GM19397 (cell line): ENCODE data around the gene SYT9.

Experiments
- ATAC-seq: cut with Tn5 transposase; IDR thresholded peaks from one replicate; pipeline ENCODE4 v1.9.1; 2021; ENCODE audit warnings: mild to moderate bottlenecking, moderate library complexity; ENCODE audit not compliant: unreplicated experiment

SYT9 gene

DNA sequence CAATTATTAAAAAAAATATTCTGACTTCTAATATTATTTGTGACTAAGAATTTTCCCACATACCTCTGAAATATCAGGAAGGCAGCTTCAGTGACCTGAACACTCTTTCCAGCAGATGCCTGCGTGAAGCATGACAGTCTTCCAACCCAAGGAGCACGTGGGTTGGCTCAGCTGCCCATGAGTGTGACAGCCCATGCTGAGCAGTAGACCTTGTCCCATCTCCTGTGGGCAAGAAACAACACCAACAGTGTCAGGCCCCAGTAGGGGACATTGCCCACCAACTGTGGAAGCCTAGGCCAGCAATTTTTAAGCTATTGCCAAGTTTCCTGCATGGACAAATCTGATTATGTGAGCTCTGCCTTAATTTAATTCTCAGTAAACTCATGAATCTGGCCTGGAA is 167.2 kb downstream of the SYT9 start:
- ATAC-seq, result no peak

DNA sequence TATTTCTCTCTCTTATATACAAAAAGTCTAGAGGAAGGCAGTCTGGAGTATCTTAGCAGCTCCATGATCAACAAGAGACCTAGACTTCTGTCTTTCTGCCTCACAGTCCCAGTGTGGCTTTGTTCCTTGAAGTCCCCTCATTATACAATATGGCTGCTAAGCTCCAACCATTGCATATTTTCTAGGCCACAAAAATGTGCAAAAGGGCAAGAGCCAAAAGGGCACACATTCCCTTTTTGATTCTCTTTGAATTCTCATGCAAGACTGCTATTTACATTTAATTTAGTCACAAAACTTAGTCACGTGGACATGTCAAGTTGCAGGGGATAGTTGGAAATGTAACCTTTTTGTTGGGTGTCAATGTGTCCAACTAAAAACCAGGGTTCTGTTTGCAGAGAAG is 169.4 kb downstream of the SYT9 start:
- no peak for ATAC-seq

DNA sequence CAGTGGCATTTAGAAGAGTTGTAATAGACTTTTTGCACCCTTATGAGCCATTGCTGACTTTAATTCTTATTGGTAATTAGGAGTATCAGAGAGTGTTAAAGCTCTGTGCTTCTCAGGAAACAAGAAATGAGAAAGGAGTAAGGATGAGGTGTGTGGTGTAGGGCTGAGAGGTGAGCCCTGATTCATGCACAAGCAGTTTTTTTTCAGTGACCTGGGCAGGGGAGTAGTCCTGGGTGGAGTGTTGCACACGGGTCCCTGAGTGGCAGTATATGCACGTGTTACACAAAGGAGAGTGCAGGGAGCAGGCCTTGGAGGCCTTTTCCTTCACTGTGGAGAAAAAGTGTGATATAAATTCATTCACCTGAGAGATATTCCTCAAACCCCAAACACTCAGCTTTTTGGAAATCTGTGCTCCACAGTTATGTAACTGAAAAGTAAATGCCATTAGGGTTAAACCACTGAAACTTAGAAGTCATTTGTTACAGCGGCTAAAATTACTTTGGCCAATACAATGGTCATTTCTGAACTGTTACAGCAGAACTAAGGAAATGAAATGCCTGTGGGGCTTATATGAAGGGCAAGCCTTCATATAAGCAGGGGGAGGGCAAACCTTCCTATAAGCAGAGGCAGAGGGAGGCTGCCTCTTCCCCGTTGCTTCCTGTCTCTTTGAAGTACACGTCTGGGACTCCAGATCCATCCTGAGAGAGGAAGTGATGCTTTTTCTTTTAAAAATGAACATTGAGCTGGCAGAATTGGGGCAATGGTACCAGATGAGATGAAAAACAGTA is 171.0 kb downstream of the SYT9 start:
- no peak for ATAC-seq

DNA sequence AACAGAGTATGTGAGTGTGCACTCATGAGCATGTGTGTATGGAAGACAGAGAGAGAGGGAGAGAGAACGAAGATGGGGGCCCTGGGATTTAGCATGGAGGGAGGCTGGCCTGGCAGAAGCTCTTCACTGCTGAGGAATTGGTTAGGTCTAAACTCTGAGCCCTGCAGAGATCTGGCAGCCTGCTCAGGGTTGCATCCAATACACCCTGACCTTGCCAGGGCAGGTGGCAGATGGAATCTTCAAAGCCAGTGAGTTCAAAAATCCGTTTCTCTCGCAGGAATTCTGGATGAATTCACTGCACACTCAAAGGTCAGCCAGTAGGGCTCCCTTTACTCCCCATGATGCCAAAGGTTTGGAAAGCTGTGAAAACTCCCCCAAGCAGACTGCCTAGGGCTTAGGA is 172.2 kb downstream of the SYT9 start:
- no peak for ATAC-seq

DNA sequence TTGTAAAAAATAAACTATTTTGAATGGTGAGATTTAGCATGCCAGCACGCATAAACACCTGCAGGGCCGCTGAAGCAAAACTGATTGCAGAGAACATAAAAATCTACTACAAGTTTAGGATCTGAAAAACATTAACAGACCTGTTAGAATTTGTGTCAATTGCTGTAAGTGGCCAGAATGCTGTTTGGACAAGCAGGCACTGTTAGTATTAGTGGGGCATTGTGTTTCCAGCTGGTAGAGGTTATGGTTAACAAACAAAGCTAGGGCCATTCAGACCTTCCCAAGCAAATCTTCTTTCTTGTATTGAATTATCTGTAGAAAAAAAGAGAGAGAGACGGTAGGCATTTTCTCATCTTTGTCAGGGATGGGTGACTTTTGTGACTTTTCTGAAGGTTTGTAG is 176.0 kb downstream of the SYT9 start:
- no peak for ATAC-seq

DNA sequence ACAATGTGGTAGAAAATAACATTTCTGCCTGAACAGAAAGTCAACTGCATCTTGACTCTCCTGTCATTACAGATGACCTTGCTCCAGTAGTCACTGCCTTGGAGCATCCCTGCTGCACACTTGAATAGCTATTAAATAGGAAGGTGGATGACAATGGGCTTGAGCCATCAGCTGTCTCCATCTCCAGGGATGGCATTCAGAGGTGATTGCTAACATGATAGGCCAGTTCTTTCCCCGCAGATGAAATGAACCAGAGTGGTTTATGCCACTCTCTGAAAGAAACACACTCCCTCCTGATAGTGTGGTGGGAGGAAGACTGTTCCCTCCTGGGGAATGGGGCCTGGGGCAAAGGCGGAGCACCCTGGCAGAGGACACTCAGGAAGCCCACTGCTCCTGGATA is 176.5 kb downstream of the SYT9 start:
- ATAC-seq, result no peak

DNA sequence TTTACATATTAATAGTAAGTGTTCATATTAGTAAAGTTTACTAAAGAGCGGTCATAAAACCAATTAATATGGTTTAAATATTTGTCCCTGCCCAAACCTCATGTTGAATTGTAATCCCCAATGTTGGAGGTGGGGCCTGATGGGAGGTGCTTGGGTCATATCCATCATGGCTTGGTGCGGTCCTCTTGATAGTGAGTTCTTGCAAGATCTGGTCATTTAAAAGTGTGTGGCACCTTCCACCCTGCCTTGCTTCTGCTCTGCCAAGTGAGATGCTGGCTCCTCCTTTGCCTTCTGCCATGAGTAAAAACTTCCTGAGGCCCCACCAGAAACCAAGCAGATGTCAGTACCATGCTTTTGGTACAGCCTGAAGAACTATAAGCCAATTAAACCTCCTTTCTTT is 178.8 kb downstream of the SYT9 start:
- ATAC-seq, result no peak

DNA sequence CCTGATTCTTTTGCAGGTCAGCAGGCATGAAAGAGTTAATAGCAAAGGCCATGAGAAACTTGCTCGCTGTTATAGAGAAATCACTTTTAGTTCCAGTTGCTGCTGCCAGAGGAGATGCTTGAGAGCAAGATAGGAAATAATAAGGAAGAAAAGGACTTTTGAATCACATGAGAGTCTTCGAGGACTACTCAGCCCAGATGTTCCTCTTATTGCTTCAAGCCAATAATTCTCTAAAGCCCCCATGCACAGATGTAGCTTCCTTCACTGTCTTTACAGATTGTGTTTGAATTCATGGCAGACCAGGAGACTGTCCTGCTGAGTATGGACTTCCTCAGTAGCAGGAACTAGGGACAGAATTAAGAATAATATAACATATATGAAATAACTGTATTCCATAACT is 183.5 kb downstream of the SYT9 start:
- no peak for ATAC-seq

DNA sequence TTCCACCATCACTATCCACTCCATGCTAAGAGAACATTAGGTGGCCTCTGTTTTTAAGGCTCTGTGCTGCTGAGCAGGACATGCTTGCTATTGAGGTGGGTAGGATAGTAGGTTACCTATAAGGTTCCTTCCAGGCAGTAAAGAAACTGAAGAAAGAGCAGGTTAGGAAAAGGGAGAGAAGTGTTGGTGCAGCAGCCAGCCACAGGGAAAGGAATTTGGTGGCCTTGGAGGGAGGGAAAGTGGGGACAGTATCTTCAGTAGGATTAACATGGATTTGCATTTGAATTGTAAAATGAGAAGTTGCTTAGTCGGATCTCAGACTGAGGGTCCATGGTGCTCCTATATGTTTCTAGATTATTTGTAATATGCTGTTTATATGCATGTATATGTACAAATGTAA is 184.4 kb downstream of the SYT9 start:
- no peak for ATAC-seq

DNA sequence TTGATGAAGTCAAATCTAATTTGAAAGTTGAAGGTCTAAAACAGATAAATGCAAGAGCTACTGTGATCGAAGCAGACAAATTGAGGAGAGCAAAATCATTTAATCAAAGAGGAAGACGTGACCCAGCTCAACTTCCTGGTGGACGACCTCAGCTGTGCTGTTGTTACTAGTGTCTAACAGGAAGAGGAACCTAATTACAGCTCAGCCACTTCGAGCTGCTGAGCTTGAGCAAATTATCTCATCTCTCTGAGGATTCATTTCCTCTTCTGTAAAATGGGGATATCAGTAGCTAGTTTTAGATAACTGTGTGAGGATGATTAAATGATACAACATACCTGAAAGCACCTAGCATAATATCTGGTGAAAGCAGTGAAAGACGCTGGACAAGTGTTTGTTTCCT is 185.0 kb downstream of the SYT9 start:
- ATAC-seq, result no peak

DNA sequence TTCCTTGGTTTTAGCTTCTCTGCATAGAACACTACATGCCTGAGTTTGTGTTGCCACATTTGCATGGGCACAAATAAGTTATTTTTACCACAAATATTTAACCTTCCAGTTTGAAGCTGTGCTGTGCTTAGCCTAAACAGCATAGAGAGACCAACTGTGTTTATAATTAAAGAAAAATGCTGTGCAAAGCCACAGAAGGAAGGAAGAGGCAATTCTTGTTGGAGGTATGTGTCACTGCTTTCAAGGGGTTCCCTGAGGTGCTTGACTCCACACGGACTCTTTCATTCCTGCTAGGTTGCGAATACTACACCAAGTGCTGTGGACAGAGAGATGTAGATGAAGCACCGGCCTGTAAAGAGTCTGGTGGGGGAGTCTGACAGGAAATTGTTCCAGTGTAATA is 186.0 kb downstream of the SYT9 start:
- ATAC-seq, result no peak

DNA sequence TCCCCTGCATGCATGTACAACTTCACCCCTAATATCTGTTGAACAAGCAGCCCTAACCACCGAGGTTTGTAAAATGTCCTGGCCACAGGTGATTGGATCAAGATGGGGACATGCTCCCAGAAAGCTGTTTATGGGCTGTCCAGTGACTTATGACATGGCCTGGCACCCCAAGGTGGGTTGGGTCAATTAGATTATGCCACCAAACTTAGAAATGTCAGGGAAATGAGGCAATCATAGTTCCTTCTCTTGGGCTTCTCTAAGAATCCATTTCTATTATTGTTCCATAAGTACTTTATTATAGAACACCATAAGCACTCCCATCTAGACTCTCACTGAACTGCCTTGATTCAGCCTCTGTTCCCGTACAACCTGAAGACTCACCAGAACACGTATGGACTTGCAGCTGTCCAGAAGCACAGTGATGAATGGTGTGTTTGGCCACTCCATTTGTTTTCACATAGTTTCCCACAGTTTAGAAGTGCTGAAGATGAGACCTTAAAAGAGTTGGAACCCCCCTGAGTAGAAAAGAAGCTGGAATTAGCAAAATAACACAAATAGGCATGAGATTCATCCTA is 188.1 kb downstream of the SYT9 start:
- ATAC-seq, result no peak

DNA sequence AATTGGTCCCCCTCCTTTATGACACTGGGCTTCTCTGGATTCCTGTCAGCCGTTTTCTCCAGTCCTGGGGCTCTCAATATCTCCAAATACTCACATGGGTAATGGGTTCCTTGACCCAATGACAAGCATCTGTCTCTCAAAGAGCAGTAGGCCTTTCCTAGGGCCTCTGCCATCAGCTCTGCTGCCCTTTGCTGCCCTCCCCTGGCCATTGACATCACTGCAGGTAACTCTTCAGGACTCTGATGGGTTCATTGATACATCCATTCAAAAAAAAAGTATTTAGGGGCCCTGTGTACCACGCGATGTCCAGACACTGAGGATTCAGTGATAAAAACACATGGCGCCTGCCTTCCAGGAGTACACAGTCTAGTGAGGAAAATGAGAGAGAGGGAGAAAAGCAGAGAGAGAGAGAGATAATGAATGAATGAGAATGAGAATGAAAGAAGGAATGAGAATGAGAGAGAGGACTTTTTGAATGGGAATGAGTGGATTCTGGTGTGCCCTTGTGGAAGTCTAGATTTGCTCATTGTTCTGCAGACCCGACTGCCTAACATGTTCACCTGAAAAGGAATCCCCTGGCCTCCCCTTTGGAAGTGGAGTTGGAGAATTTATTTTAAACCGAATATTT is 191.0 kb downstream of the SYT9 start:
- ATAC-seq, result peak; percentile 89

DNA sequence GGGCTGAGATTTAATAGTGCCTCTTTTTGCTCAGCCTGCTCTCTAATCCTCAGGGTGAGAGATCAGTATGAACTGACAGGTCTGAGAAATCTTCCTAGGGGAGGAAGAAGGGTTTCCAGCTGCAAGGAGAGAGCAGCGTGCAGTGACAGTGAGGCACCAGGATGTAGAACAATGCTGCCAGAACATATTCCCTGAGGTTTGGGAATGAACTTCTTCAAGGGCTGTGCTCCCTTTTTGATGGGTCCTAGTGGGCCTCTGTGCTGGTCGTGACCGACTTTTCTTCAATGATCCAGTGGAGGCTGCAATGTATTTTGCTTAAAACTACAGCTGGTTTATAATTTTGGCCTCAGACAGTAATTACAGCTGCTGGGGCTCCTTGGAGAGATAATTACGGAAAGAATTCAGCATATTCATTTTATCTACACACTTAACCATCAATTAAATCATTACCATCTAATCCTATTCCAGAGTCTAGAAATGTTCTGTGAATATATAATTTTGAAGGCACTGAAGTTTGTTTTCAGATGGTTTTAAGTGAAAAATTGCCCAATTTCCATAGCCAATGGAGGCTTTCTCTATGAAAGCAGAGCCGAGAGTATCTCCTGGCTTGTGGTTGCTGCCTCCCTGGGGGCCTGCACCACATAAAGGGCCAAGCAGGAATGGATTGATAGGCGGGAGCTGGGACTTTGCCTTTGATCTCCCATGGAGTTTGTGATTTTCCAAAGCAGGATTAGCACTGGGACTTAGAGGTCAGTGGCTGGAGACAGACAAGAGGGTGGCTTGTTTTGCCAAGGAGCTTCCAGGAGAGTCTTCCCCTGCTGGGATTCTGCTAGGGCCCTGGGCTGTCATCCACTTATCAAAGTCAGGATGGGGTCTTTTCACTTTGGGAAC is 192.6 kb downstream of the SYT9 start:
- ATAC-seq, result no peak

DNA sequence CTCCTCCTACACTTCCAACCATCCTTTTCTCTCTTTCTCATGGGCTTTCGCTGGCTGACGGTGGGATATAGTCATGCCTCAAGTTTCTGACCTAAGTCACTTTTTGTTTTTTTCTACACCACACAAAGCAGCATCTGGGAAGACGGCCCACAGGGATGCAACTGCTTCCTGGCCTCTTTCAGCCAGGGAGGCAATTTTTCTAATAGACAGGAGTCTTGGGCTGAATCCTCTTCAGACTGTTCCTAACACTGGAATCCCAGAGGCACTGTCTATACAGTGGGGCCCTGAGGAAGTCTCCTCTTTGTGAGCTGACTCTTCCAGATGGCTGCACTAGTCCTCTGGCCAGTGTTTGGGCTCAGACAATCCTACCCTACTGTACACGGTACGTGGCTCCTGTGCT is 193.9 kb downstream of the SYT9 start:
- no peak for ATAC-seq

DNA sequence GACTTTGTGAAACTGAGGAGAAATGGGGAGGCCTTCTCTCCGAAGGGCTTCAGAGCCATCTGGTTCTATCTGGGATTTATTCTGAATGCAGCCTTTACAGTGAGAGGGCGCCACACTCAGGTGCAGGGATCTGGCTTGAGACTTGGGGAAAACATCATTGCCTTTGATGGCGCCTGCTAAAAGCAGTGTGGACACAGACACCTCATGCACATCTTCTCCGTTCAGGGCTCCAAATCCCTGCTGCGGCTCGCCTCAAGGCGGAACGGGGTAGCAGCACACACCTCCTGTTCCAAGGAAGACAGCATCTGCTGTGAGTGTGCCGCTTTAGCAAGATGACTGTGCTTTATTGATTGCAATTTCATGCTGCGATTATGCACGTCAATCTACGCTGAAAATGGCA is 196.5 kb downstream of the SYT9 start:
- no peak for ATAC-seq

DNA sequence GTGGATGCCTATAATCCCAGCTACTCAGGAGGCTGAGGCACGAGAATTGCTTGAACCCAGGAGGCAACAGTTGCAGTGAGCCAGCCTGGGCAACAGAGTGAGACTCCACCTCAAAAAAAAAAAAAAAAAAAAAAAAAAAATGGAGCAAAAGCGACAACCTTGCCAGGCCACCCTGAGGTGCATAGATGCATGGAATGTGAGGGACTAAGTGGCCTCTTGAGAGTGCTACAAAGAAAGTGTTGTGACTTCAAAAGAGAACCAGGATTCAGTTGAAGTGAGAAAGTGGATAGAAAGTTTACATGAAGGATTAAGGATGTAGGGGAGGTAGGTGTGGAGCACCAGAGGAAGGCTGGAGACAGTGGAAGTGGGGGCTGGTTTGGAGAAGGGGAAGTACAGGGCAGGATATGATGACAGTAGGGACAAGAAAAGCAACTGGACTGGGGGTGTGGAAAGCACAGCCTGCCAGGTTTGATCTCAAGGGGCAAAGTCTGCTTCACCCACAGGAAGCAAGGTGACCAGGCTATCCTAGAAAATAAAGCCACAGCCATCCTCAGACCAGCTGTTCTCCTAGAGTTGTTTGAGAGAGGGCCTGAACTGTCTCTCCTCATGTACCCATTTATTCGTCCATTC is 197.6 kb downstream of the SYT9 start:
- no peak for ATAC-seq

DNA sequence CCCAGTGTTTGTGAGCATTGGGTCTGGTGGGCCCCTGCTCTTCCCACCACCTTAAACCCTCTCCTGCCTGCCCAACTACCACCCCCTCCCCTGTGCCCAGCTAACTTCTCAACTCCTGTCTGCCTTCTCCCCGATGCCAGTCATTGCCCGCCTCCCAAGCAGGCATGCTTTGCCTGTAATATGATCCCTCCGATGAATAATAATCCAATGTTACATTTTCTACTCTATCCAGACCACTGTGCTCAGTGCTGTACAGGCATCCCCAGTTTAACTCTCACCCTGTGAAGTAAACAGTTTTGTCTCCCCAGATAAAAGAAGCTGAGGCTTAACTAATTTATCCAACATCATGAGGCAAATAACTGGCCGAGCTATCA is 198.1 kb downstream of the SYT9 start:
- no peak for ATAC-seq

DNA sequence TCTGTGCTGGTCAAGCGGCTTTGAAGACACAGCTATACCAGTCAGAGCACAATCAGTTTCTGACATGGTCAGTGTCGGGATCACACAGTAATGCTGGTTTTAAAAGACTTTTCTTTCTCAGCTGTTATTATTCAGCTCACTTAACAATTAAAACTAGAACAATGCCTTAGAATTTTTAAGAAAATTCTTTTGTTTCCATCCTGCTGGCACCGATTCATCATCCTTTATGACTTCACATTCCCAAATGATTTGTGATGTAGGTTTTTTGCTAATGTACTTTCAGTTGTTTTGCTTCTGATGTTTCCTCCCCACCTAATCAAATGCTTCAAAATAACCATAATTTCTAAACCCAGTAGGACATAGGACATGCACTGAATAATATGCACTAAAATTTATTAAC is 199.1 kb downstream of the SYT9 start:
- ATAC-seq, result no peak

DNA sequence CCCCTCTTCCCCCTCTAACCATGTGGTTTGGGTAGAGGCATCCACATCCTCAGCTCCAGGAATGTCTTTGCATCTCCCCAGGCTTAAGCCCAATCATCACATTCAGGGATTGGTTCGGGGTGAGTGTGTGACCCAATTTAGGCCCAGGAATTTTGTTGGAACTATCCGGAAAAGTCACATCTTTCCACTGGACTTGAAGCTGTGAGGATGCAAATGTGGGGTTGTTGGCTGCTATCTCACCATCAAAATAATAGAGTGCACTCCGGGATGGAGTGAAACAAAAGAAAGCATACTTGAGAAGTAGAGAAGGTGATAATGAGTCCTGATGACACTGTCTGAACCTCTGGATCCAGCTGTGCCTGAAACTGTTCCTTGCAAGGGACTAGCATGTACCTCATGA is 199.8 kb downstream of the SYT9 start:
- no peak for ATAC-seq

DNA sequence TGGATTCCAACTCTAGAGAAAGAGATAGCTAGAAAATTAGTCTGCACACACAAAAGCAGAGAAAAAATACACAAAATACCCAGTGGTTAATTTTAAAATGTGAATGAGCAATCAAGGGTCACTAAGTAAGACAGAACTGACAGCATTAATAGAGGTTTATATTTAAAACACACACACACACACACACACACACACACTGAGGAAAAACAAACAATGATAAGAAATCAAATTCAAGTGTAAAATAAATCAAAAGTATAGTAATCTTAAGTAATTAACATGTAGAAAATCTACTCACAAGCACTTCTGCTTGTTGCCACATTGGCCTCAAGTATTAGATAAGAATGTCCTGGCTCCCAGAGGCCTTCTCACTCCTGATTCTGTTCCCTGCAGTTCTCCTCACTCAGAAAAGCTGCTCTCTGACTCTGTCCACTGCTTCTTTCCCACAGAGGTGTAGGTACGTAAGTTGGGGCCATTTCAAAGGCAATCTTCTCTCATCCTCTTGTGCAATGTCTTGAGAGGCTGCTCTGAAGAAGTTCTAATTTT is 200.3 kb downstream of the SYT9 start:
- no peak for ATAC-seq
